ENCODE data around the gene S1PR1. TPM values are rescaled to one million over a fixed set of nuclear protein-coding genes. Genes with fewer than 3 reads are reported as not detected.

The S1PR1 gene
- total RNA-seq, 3 donors from 2014 or later: 97.7 to 112 (median 111) TPM

- Mint-ChIP-seq H3K27me3 (ENCODE audit: low read depth) (no peaks in the 10 kb centered on the region), H3K9me3 (no peaks in the 10 kb centered on the region), H3K4me1 (ENCODE audit: low read depth) (peaks cover 69% of the 10 kb centered on the region), H3K4me3 (no peak overlapping the region), H3K36me3 (ENCODE audit: insufficient read depth) (peaks cover 12% of the 10 kb centered on the region)
- ATAC-seq (peak in 1 of 2 donors; percentile 30), DNase-seq (no peak)
These were observed 10.8 kb downstream of the S1PR1 start for GRCh38 chr1:101247404-101248287.

DNA sequence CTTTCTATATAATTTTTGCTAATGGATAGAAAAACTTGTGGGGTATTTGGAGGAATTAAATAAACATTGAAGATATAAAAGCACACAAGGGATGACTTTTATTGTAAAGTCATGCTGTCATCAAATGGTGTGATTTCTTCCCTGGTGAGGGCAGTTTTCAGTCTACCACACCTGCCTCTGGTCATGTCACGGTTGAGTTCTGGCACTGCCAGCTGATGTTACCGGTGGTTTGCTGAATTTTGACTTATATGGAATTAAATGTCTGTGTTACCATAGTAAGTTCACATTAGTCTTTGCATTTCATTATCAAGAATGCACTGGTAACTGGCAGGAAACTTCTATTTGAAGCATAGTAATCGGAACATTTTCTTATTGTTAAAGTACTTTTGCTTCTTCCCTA is 13.4 kb downstream of the S1PR1 start:
- DNase-seq: no peak
- no peak overlapping the region for H3K4me3 Mint-ChIP-seq

GRCh38 chr1:101250656-101251272 is 13.9 kb downstream of the S1PR1 start:
- H3K4me1 Mint-ChIP-seq (ENCODE audit: low read depth): peaks cover 54% of the 10 kb centered on the region
- H3K27me3 Mint-ChIP-seq (ENCODE audit: low read depth): no peaks in the 10 kb centered on the region
- no peak for ATAC-seq
- DNase-seq: no peak
- H3K9me3 Mint-ChIP-seq: no peaks in the 10 kb centered on the region
- no peak overlapping the region for H3K4me3 Mint-ChIP-seq
- no peaks in the 10 kb centered on the region for H3K36me3 Mint-ChIP-seq (ENCODE audit: insufficient read depth)

More for the DNA sequence above, 13.4 kb downstream of the S1PR1 start:
- peaks cover 59% of the 10 kb centered on the region for H3K4me1 Mint-ChIP-seq (ENCODE audit: low read depth)
- no peak for ATAC-seq
- no peaks in the 10 kb centered on the region for H3K27me3 Mint-ChIP-seq (ENCODE audit: low read depth)
- H3K9me3 Mint-ChIP-seq: no peaks in the 10 kb centered on the region
- H3K36me3 Mint-ChIP-seq (ENCODE audit: insufficient read depth): no peaks in the 10 kb centered on the region

- DNase-seq (no peak), ATAC-seq (no peak)
- Mint-ChIP-seq H3K9me3 (no peaks in the 10 kb centered on the region), H3K4me1 (ENCODE audit: low read depth) (peaks cover 51% of the 10 kb centered on the region), H3K4me3 (no peak overlapping the region), H3K27me3 (ENCODE audit: low read depth) (no peaks in the 10 kb centered on the region), H3K36me3 (ENCODE audit: insufficient read depth) (no peaks in the 10 kb centered on the region)
These were observed 14.7 kb downstream of the S1PR1 start for GRCh38 chr1:101251504-101251903.

- DNase-seq (no peak), ATAC-seq (peak; percentile 78 to 90)
- Mint-ChIP-seq H3K36me3 (ENCODE audit: insufficient read depth) (no peaks in the 10 kb centered on the region), H3K4me1 (ENCODE audit: low read depth) (peaks cover 60% of the 10 kb centered on the region), H3K4me3 (no peak overlapping the region), H3K9me3 (no peaks in the 10 kb centered on the region), H3K27me3 (ENCODE audit: low read depth) (no peaks in the 10 kb centered on the region)
These were observed 17.3 kb downstream of the S1PR1 start for GRCh38 chr1:101253976-101254674.

DNA sequence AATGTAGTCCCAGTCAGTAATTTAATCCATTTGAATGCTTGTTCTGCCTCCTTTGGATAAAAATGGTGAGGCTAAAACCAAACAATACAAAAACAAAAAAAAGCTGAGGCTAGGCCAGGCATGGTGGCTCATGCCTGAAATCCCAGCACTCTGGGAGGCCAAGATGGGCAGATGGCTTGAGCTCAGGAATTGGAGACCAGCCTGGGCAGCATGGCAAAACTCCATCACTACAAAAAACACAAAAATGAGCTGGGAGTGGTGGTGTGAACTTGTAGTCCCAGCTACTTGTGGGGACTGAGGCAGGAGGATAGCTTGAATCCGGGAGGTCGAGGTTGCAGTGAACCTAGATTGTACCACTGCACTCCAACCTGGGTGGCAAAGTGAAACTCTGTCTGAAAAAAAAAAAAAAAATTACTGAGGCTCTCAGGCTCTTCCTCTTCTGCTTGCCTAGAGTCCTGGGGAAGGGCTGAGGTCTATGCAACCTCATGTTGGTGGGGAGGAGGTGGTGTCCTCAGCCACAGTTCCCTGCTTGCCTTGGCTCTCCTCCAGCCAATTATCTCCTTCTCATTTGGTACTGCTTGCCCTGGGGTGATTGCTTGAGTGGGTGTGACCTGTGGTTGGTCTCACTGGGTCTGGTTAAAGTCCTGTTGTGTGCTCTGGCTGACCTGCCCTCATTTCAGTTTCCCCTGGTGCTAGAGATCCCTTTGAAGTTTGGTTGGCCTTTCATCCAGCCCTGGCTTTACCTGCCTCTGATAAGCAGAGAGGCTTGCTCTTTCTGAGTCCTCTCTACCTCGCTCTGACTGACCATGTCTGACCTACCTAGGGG is 20.9 kb downstream of the S1PR1 start:
- Mint-ChIP-seq H3K9me3 (no peaks in the 10 kb centered on the region), H3K4me3 (no peak overlapping the region), H3K27me3 (ENCODE audit: low read depth) (no peaks in the 10 kb centered on the region), H3K4me1 (ENCODE audit: low read depth) (peaks cover 66% of the 10 kb centered on the region), H3K36me3 (ENCODE audit: insufficient read depth) (no peaks in the 10 kb centered on the region)
- DNase-seq: no peak
- no peak for ATAC-seq

DNA sequence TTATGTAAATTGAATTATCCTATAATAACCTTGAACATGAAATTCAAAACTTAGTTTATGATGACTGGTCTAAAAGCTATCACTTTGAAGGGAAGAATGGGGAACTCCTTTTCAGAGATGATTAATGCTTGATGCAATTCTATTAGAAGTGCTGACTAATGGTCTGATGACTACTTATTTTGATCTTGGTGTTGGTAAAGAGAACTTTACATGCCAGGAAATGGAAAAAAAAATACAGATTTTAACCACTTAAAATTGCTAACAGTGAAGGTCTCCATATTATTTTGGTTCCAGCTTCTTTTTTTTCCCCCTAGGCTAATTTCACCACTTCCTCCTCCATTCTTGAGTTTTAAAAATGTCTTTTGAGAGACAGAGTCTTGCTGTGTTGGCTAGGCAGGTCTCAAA is 22.9 kb downstream of the S1PR1 start:
- DNase-seq: no peak
- Mint-ChIP-seq H3K4me3 (peak overlapping the region; percentile 5), H3K36me3 (ENCODE audit: insufficient read depth) (no peaks in the 10 kb centered on the region), H3K27me3 (ENCODE audit: low read depth) (no peaks in the 10 kb centered on the region), H3K4me1 (ENCODE audit: low read depth) (peaks cover 71% of the 10 kb centered on the region), H3K9me3 (no peaks in the 10 kb centered on the region)
- ATAC-seq: peak; percentile 80 to 83

- no peak for DNase-seq
- no peaks in the 10 kb centered on the region for H3K36me3 Mint-ChIP-seq (ENCODE audit: insufficient read depth)
- peak overlapping the region; percentile 7 for H3K4me3 Mint-ChIP-seq
These were observed 23.9 kb downstream of the S1PR1 start for GRCh38 chr1:101260556-101261350.

GRCh38 chr1:101261623-101262022 is 24.8 kb downstream of the S1PR1 start:
- no peak for ATAC-seq
- no peak for DNase-seq
- no peaks in the 10 kb centered on the region for H3K9me3 Mint-ChIP-seq
- H3K36me3 Mint-ChIP-seq (ENCODE audit: insufficient read depth): no peaks in the 10 kb centered on the region
- H3K27me3 Mint-ChIP-seq (ENCODE audit: low read depth): no peaks in the 10 kb centered on the region
- no peak overlapping the region for H3K4me3 Mint-ChIP-seq
- H3K4me1 Mint-ChIP-seq (ENCODE audit: low read depth): peaks cover 85% of the 10 kb centered on the region

More at GRCh38 chr1:101260556-101261350, 23.9 kb downstream of the S1PR1 start:
- Mint-ChIP-seq H3K4me1 (ENCODE audit: low read depth) (peaks cover 80% of the 10 kb centered on the region), H3K27me3 (ENCODE audit: low read depth) (no peaks in the 10 kb centered on the region), H3K9me3 (no peaks in the 10 kb centered on the region)
- no peak for ATAC-seq

DNA sequence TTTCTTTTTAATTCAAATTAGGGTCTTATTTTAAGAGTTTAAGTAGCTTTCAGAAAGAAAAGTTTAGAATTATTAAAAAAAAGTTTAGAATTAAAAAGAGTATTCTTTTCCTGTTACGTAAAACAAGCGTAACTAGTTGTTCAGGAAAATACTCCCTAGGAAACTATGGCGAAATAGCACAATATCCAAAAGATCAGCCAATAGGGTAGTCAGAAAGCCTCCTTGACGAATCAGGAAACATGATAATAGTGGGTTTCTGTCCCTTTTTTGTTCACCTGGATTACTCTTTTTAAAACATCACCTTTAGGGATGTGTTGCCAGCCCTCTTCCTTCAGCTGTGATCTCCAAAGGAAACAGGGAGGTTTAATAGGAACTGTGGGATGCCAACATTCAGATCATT is 25.2 kb downstream of the S1PR1 start:
- Mint-ChIP-seq H3K9me3 (no peaks in the 10 kb centered on the region), H3K27me3 (ENCODE audit: low read depth) (no peaks in the 10 kb centered on the region), H3K4me1 (ENCODE audit: low read depth) (peaks cover 87% of the 10 kb centered on the region), H3K36me3 (ENCODE audit: insufficient read depth) (no peaks in the 10 kb centered on the region), H3K4me3 (peak overlapping the region; percentile 48)
- ATAC-seq (no peak), DNase-seq (no peak)

DNA sequence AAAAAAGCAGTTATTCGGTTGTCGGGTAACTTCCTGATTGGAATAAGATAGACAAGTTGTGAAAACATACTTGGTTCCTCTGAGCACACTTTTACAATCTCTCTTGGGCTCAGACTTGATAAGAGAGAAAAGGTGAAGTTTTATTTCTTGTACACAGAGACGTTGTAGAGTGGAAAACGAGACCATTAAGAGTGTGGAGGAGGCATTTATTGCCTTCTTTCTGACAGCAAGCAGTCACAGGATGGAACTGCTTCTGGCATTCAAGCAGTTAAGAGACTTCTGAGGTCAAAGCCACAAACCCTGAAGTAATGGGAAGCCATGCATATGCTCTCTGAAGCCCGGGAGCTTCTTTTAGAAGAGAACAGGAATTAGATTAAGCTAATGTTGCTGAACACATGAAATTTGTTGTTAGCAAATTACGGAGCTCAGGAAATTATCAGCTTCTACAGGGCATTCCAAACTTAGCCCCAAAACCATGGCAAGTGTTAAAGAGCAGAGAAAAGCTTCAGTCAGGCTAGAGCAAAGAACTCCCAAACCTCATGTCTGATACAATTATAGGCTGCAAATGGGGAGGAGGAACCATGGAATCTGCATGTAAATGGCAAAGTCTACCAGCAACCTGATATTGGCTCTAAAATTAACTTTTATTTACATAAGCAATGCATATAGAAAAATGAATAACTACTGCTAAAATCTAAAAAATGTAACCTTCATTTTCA is 26.0 kb downstream of the S1PR1 start:
- peak overlapping the region; percentile 48 for H3K4me3 Mint-ChIP-seq
- H3K9me3 Mint-ChIP-seq: no peaks in the 10 kb centered on the region
- DNase-seq (no peak), ATAC-seq (peak in 1 of 2 donors; percentile 20)
- no peaks in the 10 kb centered on the region for H3K36me3 Mint-ChIP-seq (ENCODE audit: insufficient read depth)
- H3K4me1 Mint-ChIP-seq (ENCODE audit: low read depth): peaks cover 86% of the 10 kb centered on the region
- no peaks in the 10 kb centered on the region for H3K27me3 Mint-ChIP-seq (ENCODE audit: low read depth)

DNA sequence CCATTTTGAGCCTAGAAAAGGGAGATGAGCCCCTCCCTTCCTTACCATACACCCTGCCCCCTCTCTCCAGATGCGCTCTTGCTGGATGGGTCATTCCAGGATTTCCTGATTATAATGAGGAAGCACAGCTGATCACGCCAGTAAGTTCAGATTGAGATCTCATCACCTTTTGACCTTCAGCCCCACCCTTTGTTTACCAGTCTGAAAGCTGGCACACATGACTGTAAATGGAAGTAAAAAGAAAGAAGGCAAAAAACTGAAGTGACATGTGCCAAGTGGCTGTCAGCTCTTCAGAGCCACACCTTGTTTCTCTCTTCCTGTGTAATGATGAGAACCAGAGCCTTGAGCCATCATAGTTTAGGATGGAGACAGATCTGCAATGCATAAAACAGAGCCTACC is 27.9 kb downstream of the S1PR1 start:
- peak overlapping the region; percentile 47 for H3K4me3 Mint-ChIP-seq
- no peaks in the 10 kb centered on the region for H3K27me3 Mint-ChIP-seq (ENCODE audit: low read depth)
- H3K36me3 Mint-ChIP-seq (ENCODE audit: insufficient read depth): no peaks in the 10 kb centered on the region
- peaks cover 73% of the 10 kb centered on the region for H3K4me1 Mint-ChIP-seq (ENCODE audit: low read depth)
- ATAC-seq (peak; percentile 62 to 74), DNase-seq (no peak)
- H3K9me3 Mint-ChIP-seq: no peaks in the 10 kb centered on the region

DNA sequence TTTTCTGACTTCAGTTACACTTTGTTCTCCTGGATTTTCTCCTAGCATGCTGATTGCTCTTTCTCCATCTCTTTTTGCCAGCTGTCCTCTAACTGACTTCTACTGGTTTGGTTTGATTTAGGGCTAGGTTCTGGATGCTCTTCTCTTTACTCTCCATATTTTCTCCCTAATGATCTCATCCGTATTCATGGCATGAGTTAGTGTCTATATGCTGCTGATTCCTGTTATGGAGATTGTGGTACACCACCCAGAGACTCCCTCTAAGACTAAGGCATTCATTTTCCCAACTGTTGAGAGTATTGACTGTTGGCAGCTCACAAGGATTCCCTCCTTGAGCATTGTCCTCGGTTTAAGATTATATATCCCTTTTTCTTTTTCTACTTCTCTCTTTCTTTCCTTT is 28.9 kb downstream of the S1PR1 start:
- H3K36me3 Mint-ChIP-seq (ENCODE audit: insufficient read depth): no peaks in the 10 kb centered on the region
- DNase-seq (no peak), ATAC-seq (no peak)

More for the DNA sequence above, 28.9 kb downstream of the S1PR1 start:
- Mint-ChIP-seq H3K27me3 (ENCODE audit: low read depth) (no peaks in the 10 kb centered on the region), H3K9me3 (no peaks in the 10 kb centered on the region), H3K4me3 (no peak overlapping the region), H3K4me1 (ENCODE audit: low read depth) (peaks cover 63% of the 10 kb centered on the region)
